Heart right ventricle (tissue), 16 donors: ENCODE measurements around the gene FCER2. TPM values are rescaled to one million over a fixed set of nuclear protein-coding genes. Genes with fewer than 3 reads are reported as not detected.
"Not testable (repeated sequence)": the region's sequence is repeated elsewhere in the genome, so short reads cannot be mapped to it uniquely, and the experiment has no call there.

Experiments
- ATAC-seq, 8 donors: fragments of 200-7000 bp; cut with Tn5 transposase; one replicate each; pipeline ENCODE4 v1.9.1; 2020; ENCODE audit warnings: mild to moderate bottlenecking in 8 of 8, moderate library complexity in 8 of 8, moderate number of reproducible peaks in 1 of 8
- DNase-seq, 2 donors: peaks; one replicate each; pipeline ENCODE4 v3.0.0-alpha.2; 2020
- H3K27ac ChIP-seq, 10 donors: fragments of 200-600 bp; sonication (generic) in 2 of 10; one replicate each; pipeline versions ENCODE4 v1.5.0 to v1.8.0; 2020 to 2022; ENCODE audit warnings: mild to moderate bottlenecking in 3 of 10
- H3K27me3 ChIP-seq, 7 donors: fragments of 200-600 bp; one replicate each; pipeline ENCODE4 v1.8.0; 2021 to 2022; ENCODE audit warnings: mild to moderate bottlenecking in 2 of 7
- H3K36me3 ChIP-seq, 9 donors: fragments of 200-600 bp; sonication (generic) in 1 of 9; one replicate each; pipeline versions ENCODE4 v1.5.0 to v1.8.0; 2020 to 2022; ENCODE audit warnings: mild to moderate bottlenecking in 2 of 9
- H3K4me1 ChIP-seq, 9 donors: fragments of 200-600 bp; sonication (generic) in 1 of 9; one replicate each; pipeline versions ENCODE4 v1.5.0 to v1.8.0; 2020 to 2022; ENCODE audit warnings: mild to moderate bottlenecking in 4 of 9
- H3K4me3 ChIP-seq, 10 donors: fragments of 200-600 bp; sonication (generic) in 2 of 10; one replicate each; pipeline versions ENCODE4 v1.5.0 to v1.8.0; 2020 to 2022; ENCODE audit warnings: mild to moderate bottlenecking in 7 of 10, moderate library complexity in 2 of 10
- H3K9me3 ChIP-seq, 11 donors: fragments of 200-600 bp in 10 of 11; sonication (generic) in 2 of 11; one replicate each; pipeline versions ENCODE4 v1.5.0 to v1.8.0; 2013 to 2022; ENCODE audit warnings: mild to moderate bottlenecking in 2 of 11, control low read depth in 1 of 11, moderate library complexity in 1 of 11
- WGBS, 2 donors: extraction: QIAGEN DNeasy Blood & Tissue Kit; methylation state at CpG; one replicate each; pipeline ENCODE4 v1.1.7; 2013; ENCODE audit warnings: inconsistent platforms in 1 of 2; 5-methylcytosine and 5-hydroxymethylcytosine counted together
- intact Hi-C, 10 donors: fragments of 100-400 bp; cut with DNase I; formaldehyde crosslinking; loops; one replicate each; pipeline versions ENCODE4 v1.11.1 to v1.14.2; 2022
- polyA plus RNA-seq, 2 donors: library from polyadenylated mRNA; stranded (reverse); fragments of 200-250 nt; gene quantifications; one replicate each; pipeline ENCODE4 v1.2.3, GENCODE V29; 2013
- total RNA-seq, 10 donors: library from RNA; stranded (reverse); fragmentation: NEBNext Ultra II Directional in 3 of 10; extraction: Animal tissue kit (Norgen Biotek cat#: 25700) in 3 of 10; gene quantifications; one replicate each; pipeline versions ENCODE4 v1.2.1 to v1.2.4, GENCODE V29; 2021 to 2023
- TF ChIP-seq, protein P1 (sequence below), 9 donors: fragments of 200-600 bp; sonication (generic) in 2 of 9; IDR thresholded peaks; one replicate each; pipeline versions ENCODE4 v1.5.0 to v1.8.0; 2021 to 2022; ENCODE audit warnings: antibody characterized with exemption in 9 of 9, mild to moderate bottlenecking in 5 of 9, moderate library complexity in 1 of 9
- donor health status: Arrhythmogenic right ventricular cardiomyopathy.
- donor health status: ischemic (EF 13 %, LVEDD 7.1; RV severe dilation, severe dysfunction).
- donor health status: healthy with polysubstance abuse.
- donor health status: DM: no; HTN: yes; CAD: no.
- donor health status: DM: no; HTN: no; CAD: no.
- donor health status: ischemic (EF 25% LVEDD 6.9; RV normal size, moderate dysfunction).
- donor health status: ischemic (EF 25% LVEDD 5.7; RV mildly dilated, moderate dysfunction).
- donor health status: healthy.
- donor health status: DM: yes; HTN: yes; CAD: no.
- donor health status: Ischemic cardiomyopathy.
- donor health status: ischemic (EF 35%, LVEDD 5.7; RV mildly dilated, moderate dysfunction).
- donor health status: nonischemic (EF 11% LVEDD 7.7; RV severe dilation, severe dysfunction).
- donor health status: DM: yes; HTN: yes; CAD: no.
- donor health status: PGD.
- donor health status: ischemic (EF 29% LVEDD 5.4; RV normal size, mild dysfunction).
- donor health status: nonischemic (EF 23%, LVEDD 6.1; RV moderate dilation, normal function).

The FCER2 gene
- total and polyA plus RNA-seq, 12 donors: 0.13 to 1.0 (median 0.44) TPM; not detected in 5

- peaks cover 0 to 34% (median 19%) of the 10 kb centered on the region in 7 donors for H3K27me3 ChIP-seq
- DNase-seq: no peak
- H3K27ac ChIP-seq: peak within 1 kb of the TSS in 2 of 10 donors; percentile 22 to 73
- H3K4me1 ChIP-seq: no peaks in the 10 kb centered on the region
- 45 to 53% methylated on average over 7 of the region's 7 CpGs for WGBS, 2 donors
- intact Hi-C loops: no loop called here
- TF ChIP-seq, protein P1, sequence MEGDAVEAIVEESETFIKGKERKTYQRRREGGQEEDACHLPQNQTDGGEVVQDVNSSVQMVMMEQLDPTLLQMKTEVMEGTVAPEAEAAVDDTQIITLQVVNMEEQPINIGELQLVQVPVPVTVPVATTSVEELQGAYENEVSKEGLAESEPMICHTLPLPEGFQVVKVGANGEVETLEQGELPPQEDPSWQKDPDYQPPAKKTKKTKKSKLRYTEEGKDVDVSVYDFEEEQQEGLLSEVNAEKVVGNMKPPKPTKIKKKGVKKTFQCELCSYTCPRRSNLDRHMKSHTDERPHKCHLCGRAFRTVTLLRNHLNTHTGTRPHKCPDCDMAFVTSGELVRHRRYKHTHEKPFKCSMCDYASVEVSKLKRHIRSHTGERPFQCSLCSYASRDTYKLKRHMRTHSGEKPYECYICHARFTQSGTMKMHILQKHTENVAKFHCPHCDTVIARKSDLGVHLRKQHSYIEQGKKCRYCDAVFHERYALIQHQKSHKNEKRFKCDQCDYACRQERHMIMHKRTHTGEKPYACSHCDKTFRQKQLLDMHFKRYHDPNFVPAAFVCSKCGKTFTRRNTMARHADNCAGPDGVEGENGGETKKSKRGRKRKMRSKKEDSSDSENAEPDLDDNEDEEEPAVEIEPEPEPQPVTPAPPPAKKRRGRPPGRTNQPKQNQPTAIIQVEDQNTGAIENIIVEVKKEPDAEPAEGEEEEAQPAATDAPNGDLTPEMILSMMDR (IDR thresholded peaks at IDR 0.05): no peak
- no peaks in the 10 kb centered on the region for H3K36me3 ChIP-seq
- ATAC-seq: peak in 5 of 8 donors; percentile 9 to 63 (median 48)
- H3K9me3 ChIP-seq: peaks cover 0 to 4% (median 0%) of the 10 kb centered on the region in 11 donors
- H3K4me3 ChIP-seq: peak within 1 kb of the TSS in 5 of 10 donors; percentile 13 to 40 (median 14)
Measured at GRCh38 chr19:7746903-7747884, 45.3 kb upstream of the FCER2 start, which contains the start of gene CD209. Gene CD209, minus strand, starts transcription at chr19:7747534. Its CDS starts 23 bp downstream, at chr19:7747511.

DNA sequence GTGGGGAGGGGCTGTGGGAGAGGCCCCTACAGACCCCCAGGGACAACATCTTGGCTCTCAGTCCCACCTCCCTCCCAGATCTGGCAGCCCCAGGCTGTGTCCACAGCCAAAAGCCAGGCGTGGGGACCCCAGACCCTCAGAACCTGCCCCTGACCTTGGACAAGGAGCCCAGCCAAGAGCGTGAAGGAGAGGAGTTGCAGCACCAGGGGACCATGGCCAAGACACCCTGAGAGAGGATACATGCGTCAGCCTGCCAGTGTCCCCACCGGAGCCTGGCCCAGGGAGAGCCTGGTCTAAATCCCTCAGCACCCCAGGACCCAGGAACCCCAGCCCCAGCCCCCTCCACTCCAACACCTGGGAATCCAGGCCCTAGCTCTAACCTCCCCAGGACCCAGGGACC, 44.4 kb upstream of the FCER2 start:
- H3K4me1 ChIP-seq: not testable (repeated sequence)

DNA sequence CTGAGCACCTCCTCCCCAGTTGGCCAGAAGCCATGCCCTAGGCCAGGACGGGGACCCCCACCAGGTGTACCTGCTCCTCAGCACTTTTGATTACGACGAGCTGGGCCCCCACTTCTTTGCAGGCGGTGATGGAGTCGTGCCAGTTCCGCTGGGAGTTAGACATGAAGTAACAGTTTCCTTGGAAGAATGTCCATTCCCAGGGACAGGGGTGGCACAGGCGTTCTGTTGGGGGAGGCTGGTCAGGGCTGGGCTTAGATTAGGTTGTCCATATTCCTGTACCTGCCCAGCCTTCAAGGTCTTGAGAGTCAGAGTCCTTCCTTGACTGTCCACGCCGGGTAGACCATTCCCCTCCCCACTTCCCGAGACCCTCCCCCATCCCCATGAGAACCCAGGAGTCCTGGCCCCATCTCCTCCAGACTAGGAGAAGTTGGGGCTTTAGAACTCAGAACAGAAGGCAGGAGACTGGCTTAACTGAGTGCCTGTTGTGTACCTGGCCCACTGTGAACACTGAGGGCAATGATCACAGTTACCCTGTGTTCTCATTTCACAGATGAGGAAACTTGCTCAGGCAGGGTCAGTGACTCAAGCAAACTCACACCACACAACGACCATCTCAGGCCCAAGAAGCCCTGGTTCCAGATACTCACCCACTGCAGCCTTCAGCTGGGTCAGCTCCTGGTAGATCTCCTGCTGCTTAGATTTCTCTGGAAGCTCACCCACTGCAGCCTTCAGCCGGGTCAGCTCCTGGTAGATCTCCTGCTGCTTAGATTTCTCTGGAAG, 43.1 kb upstream of the FCER2 start:
- Histone ChIP-seq H3K27me3 (peaks cover 0 to 34% (median 16%) of the 10 kb centered on the region in 7 donors), H3K36me3 (no peaks in the 10 kb centered on the region), H3K4me1 (no peaks in the 10 kb centered on the region), H3K27ac (no peak overlapping the region), H3K9me3 (peaks cover 0 to 4% (median 0%) of the 10 kb centered on the region in 11 donors), H3K4me3 (peak overlapping the region in 1 of 10 donors; percentile 29)
- no peak for ATAC-seq
- DNase-seq: no peak
- intact Hi-C loops: no loop called here
- WGBS, 2 donors: 70 to 75% methylated on average over 11 to 12 of the region's 12 CpGs
- TF ChIP-seq, protein P1 (IDR thresholded peaks at IDR 0.05): no peak

More for the DNA sequence above, 44.4 kb upstream of the FCER2 start:
- DNase-seq, H3K36me3 ChIP-seq, intact Hi-C loops, H3K9me3 ChIP-seq: not testable (repeated sequence)
- peak in 1 of 8 donors; percentile 20 for ATAC-seq
- 65 to 66% methylated on average over 4 of the region's 4 CpGs for WGBS, 2 donors
- Histone ChIP-seq H3K27me3 (peaks cover 0 to 34% (median 19%) of the 10 kb centered on the region in 7 donors), H3K27ac (peak overlapping the region in 1 of 10 donors; percentile 73), H3K4me3 (peak overlapping the region in 3 of 10 donors; percentile 8 to 40 (median 15))

- no peak for ATAC-seq
- peak overlapping the region in 1 of 10 donors; percentile 29 for H3K4me3 ChIP-seq
Measured at GRCh38 chr19:7744199-7744786, 42.4 kb upstream of the FCER2 start.

More at GRCh38 chr19:7744199-7744786, 42.4 kb upstream of the FCER2 start:
- intact Hi-C loops: no loop called here
- Histone ChIP-seq H3K9me3 (peaks cover 0 to 4% (median 0%) of the 10 kb centered on the region in 11 donors), H3K36me3 (no peaks in the 10 kb centered on the region), H3K27ac (no peak overlapping the region), H3K4me1 (peaks cover 0 to 3% (median 0%) of the 10 kb centered on the region in 9 donors), H3K27me3 (peaks cover 0 to 33% (median 11%) of the 10 kb centered on the region in 7 donors)
- 69 to 74% methylated on average over 5 of the region's 5 CpGs for WGBS, 2 donors
- TF ChIP-seq, protein P1 (IDR thresholded peaks at IDR 0.05): no peak
- no peak for DNase-seq
